Measurements from ENCODE around the gene NFIA.

Gene NFIA

DNA sequence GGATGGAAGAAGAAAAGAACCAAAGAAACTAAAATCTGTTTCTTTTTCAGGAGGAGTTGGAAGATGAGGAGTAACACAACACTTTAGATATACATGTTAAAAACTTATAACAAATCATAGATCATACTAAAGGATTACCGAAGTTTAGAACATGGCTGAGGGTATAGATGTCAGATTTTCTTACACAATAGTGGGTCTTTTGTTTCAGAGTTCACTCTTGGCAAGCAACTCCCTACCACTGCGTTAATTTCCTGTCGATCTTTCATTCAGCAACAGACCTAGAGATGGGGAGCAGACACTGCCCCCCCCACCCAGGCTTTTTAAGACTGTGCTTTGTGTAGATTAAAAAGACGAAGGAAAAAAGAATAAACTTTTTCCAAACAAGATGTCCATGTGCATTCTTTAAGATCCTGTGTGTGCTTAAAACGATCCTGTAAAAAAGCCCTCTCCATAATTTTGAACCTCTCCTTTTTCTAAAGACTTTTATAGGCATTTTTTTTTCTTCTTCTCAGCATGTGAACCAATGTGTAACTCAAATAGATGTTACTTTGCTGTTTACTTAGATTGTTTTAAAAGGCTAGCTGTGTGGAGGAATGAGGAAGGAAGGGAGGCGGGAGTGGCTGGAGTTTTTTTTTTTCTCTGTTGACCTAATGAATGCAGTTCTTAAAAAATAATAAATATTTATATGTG is 50.4 kb downstream of the NFIA start:
- TF ChIP-seq, protein P1, sequence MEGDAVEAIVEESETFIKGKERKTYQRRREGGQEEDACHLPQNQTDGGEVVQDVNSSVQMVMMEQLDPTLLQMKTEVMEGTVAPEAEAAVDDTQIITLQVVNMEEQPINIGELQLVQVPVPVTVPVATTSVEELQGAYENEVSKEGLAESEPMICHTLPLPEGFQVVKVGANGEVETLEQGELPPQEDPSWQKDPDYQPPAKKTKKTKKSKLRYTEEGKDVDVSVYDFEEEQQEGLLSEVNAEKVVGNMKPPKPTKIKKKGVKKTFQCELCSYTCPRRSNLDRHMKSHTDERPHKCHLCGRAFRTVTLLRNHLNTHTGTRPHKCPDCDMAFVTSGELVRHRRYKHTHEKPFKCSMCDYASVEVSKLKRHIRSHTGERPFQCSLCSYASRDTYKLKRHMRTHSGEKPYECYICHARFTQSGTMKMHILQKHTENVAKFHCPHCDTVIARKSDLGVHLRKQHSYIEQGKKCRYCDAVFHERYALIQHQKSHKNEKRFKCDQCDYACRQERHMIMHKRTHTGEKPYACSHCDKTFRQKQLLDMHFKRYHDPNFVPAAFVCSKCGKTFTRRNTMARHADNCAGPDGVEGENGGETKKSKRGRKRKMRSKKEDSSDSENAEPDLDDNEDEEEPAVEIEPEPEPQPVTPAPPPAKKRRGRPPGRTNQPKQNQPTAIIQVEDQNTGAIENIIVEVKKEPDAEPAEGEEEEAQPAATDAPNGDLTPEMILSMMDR (IDR thresholded peaks at IDR 0.05; ENCODE audit: low read depth, low read length) = no peak
- no peak for DNase-seq (ENCODE audit: extremely low read depth, low read depth)

- no peak for DNase-seq (ENCODE audit: extremely low read depth, low read depth)
- TF ChIP-seq, protein P1 (IDR thresholded peaks at IDR 0.05; ENCODE audit: low read depth, low read length) = no peak
Observed at GRCh38 chr1:61133335-61134019, 51.1 kb downstream of the NFIA start.

DNA sequence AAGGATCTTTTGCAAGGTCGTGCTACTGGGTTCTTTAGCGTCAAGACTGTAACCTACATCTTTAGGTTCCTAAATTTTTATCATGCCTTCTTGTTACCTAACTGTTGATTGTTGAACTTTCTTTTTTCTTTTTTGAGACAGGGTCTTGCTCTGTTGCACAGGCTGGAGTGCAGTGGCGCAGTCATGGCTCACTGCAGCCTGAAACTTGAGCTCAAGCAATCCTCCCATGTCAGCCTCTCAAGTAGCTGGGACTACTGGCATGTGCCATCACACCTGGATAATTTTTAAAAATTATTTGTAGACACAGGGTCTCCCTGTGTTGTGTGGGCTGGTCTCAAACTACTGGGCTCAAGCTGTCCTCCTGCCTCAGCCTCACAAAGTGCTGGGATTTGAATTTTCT is 52.9 kb downstream of the NFIA start:
- no peak for DNase-seq (ENCODE audit: extremely low read depth, low read depth)
- TF ChIP-seq, protein P1 (IDR thresholded peaks at IDR 0.05; ENCODE audit: low read depth, low read length) = no peak

- TF ChIP-seq, protein P1 (IDR thresholded peaks at IDR 0.05; ENCODE audit: low read depth, low read length) = no peak
- DNase-seq (ENCODE audit: extremely low read depth, low read depth) = no peak
Observed at GRCh38 chr1:61138305-61138704, 55.9 kb downstream of the NFIA start.

GRCh38 chr1:61138921-61139774 is 56.8 kb downstream of the NFIA start:
- TF ChIP-seq, protein P1 (IDR thresholded peaks at IDR 0.05; ENCODE audit: low read depth, low read length) = no peak
- no peak for DNase-seq (ENCODE audit: extremely low read depth, low read depth)

DNA sequence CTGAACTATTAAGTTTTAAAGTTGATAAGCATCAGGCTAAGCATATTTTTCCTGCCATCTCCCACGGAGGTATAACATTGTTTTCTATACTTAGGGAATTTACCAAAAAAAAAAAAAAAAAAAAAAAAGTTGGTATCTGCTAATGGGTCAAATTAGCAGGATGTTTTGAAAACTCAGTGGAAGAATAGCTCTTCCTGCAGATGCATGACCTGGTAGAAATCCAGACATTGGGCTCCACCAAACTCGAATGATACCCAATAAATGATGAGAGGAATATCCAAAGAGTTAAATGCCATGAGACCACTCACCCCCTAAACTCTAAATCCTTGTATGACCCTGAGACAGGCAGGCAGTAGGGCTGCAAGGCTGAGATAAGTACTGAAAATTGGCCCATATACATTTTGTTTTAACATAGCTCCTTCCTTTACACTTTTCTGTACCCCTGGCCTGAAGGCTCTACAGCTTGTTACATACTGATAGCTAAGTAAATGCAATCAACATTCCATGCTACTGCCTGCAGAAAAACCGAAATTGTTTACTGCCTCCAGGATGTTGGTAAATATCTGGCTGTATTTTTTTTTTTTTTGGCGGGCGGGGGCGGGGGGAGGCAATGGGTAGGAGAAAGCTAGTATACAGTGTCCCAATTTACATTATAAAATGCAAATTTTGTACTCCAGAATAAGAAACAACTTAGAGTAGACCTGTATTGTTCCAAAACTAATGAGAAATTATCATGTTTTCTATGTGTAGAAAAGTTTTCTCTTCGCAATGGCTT is 57.6 kb downstream of the NFIA start:
- TF ChIP-seq, protein P1 (IDR thresholded peaks at IDR 0.05; ENCODE audit: low read depth, low read length) = no peak
- DNase-seq (ENCODE audit: extremely low read depth, low read depth) = no peak

Data from AG09319 (cell line).